ENCODE results near the gene PACRG. TPM values are rescaled to one million over a fixed set of nuclear protein-coding genes. Genes with fewer than 3 reads are reported as not detected.

Gene PACRG
- polyA plus RNA-seq, 1 donor (not counting 4 experiments of a cell fraction or from before 2014, with no cell fraction given), result 0.31 TPM

DNA sequence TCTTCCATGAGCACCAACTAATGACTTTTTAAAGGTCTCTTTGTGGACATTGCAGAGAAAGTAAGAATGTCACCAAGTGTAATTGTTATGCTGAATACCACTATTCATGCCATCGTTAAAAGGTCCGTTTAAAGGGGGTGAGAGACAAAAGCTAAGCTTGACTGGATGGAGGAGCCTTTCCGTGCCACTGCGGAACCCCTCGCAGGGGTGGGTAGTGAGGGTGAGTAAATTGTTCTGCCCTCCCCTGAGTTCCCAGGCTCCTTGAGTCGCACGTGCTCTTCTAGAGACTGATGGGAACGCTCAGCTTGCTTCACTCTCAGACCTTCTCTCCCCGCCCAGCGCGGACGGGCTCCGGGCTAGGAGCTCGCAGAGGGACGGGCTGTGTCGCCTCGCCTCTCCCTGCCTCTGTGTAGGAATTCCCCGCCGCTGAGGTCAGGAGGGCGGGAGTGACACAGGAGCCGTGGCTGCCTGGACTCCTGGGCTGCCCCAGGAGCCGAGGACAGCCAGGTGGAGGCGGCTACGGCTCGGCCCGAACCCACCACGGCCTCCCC, 371.9 kb downstream of the PACRG start:
- Histone ChIP-seq H3K27ac (ENCODE audit: control insufficient read depth, insufficient read depth, low read length) (no peak overlapping the region), H3K9me3 (ENCODE audit: control insufficient read depth, low read depth, low read length) (no peaks in the 10 kb centered on the region), H3K4me2 (ENCODE audit: control insufficient read depth, extremely low read depth, insufficient read depth, low read depth, low read length) (no peak overlapping the region), H3K9me1 (ENCODE audit: control insufficient read depth, extremely low read depth, insufficient read depth, low read length) (no peaks in the 10 kb centered on the region), H3K4me1 (ENCODE audit: control insufficient read depth, extremely low read depth, insufficient read depth, low read length) (no peaks in the 10 kb centered on the region), H3K9ac (ENCODE audit: control insufficient read depth, extremely low read depth, insufficient read depth, low read length) (no peak overlapping the region), H3K4me3 (ENCODE audit: control insufficient read depth in 2 of 3, extremely low read depth in 1 of 3, insufficient read depth in 2 of 3, low read depth in 1 of 3, low read length in 3 of 3) (no peak overlapping the region), H3K79me2 (ENCODE audit: control insufficient read depth, insufficient read depth, low read length) (no peaks in the 10 kb centered on the region), H3K27me3 (ENCODE audit: control insufficient read depth, extremely low read depth, insufficient read depth, low read length) (no peaks in the 10 kb centered on the region), H3K36me3 (ENCODE audit: control insufficient read depth in 2 of 2, extremely low read depth in 1 of 2, insufficient read depth in 2 of 2, low read length in 2 of 2) (no peaks in the 10 kb centered on the region), H4K20me1 (ENCODE audit: control insufficient read depth, extremely low read depth, insufficient read depth, low read length) (no peaks in the 10 kb centered on the region), H2AFZ (ENCODE audit: control insufficient read depth, low read length) (no peak overlapping the region)
- FAIRE-seq (no peak), DNase-seq (ENCODE audit: low read depth, low spot score) (no peak)
- no peak for TF ChIP-seq EZH2 (IDR thresholded peaks at IDR 0.05; ENCODE audit: low read length)
- TF ChIP-seq, protein P1, sequence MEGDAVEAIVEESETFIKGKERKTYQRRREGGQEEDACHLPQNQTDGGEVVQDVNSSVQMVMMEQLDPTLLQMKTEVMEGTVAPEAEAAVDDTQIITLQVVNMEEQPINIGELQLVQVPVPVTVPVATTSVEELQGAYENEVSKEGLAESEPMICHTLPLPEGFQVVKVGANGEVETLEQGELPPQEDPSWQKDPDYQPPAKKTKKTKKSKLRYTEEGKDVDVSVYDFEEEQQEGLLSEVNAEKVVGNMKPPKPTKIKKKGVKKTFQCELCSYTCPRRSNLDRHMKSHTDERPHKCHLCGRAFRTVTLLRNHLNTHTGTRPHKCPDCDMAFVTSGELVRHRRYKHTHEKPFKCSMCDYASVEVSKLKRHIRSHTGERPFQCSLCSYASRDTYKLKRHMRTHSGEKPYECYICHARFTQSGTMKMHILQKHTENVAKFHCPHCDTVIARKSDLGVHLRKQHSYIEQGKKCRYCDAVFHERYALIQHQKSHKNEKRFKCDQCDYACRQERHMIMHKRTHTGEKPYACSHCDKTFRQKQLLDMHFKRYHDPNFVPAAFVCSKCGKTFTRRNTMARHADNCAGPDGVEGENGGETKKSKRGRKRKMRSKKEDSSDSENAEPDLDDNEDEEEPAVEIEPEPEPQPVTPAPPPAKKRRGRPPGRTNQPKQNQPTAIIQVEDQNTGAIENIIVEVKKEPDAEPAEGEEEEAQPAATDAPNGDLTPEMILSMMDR (optimal IDR thresholded peaks at IDR 0.05 in 1 of 3, IDR thresholded peaks at IDR 0.05 in 1 of 3, conservative IDR thresholded peaks at IDR 0.05 in 1 of 3; ENCODE audit: extremely low read depth in 1 of 3, insufficient read depth in 2 of 3, low read length in 3 of 3), result no peak
- dilution Hi-C loops (cut with MboI; ENCODE audit: extremely low pct_ligation_motif_present, low sequenced_read_pairs), result no loop called here

DNA sequence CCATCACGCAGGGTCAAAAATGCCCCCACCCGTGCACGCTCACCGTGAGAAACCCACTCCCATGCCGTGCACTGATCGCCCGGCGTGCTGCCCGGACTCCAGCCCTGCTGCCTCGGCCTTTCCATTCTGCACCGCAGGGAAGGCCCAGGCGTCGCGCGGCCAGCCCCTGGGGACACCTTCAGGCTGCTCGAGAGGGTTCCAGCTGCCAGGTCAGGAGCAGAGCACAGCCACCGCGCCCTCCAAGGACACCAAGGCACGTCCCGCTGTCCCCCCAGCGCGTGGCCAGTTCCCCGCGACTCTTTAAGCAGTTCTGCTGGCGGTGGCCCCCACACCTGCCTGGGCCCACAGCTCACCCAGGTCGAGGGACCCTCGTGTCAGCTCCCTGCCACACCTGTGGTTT, 372.5 kb downstream of the PACRG start:
- Histone ChIP-seq H3K4me1 (ENCODE audit: control insufficient read depth, extremely low read depth, insufficient read depth, low read length) (no peaks in the 10 kb centered on the region), H3K27me3 (ENCODE audit: control insufficient read depth, extremely low read depth, insufficient read depth, low read length) (no peaks in the 10 kb centered on the region), H3K9me1 (ENCODE audit: control insufficient read depth, extremely low read depth, insufficient read depth, low read length) (no peaks in the 10 kb centered on the region), H3K9me3 (ENCODE audit: control insufficient read depth, low read depth, low read length) (no peaks in the 10 kb centered on the region), H3K79me2 (ENCODE audit: control insufficient read depth, insufficient read depth, low read length) (no peaks in the 10 kb centered on the region), H3K36me3 (ENCODE audit: control insufficient read depth in 2 of 2, extremely low read depth in 1 of 2, insufficient read depth in 2 of 2, low read length in 2 of 2) (no peaks in the 10 kb centered on the region), H4K20me1 (ENCODE audit: control insufficient read depth, extremely low read depth, insufficient read depth, low read length) (no peaks in the 10 kb centered on the region), H3K4me2 (ENCODE audit: control insufficient read depth, extremely low read depth, insufficient read depth, low read depth, low read length) (no peak overlapping the region), H2AFZ (ENCODE audit: control insufficient read depth, low read length) (no peak overlapping the region), H3K9ac (ENCODE audit: control insufficient read depth, extremely low read depth, insufficient read depth, low read length) (no peak overlapping the region), H3K4me3 (ENCODE audit: control insufficient read depth in 2 of 3, extremely low read depth in 1 of 3, insufficient read depth in 2 of 3, low read depth in 1 of 3, low read length in 3 of 3) (no peak overlapping the region), H3K27ac (ENCODE audit: control insufficient read depth, insufficient read depth, low read length) (no peak overlapping the region)
- DNase-seq (ENCODE audit: low read depth, low spot score) (no peak), FAIRE-seq (no peak)
- dilution Hi-C loops (cut with MboI; ENCODE audit: extremely low pct_ligation_motif_present, low sequenced_read_pairs), result no loop called here
- TF ChIP-seq, protein P1 (optimal IDR thresholded peaks at IDR 0.05 in 1 of 3, IDR thresholded peaks at IDR 0.05 in 1 of 3, conservative IDR thresholded peaks at IDR 0.05 in 1 of 3; ENCODE audit: extremely low read depth in 1 of 3, insufficient read depth in 2 of 3, low read length in 3 of 3), result no peak
- TF ChIP-seq EZH2 (IDR thresholded peaks at IDR 0.05; ENCODE audit: low read length), result no peak
